Measurements from ENCODE around the gene EIF4E1B.
A peak's percentile ranks its signal among the peaks of the same experiment; 100 is the strongest.

Gene EIF4E1B

GRCh38 chr5:176671890-176672747 lies 41.6 kb downstream of the EIF4E1B start:
- H3K36me3 ChIP-seq (ENCODE audit: control insufficient read depth, insufficient read depth, low read length, severe bottlenecking), result no peaks in the 10 kb centered on the region
- H3K9me3 ChIP-seq (ENCODE audit: control insufficient read depth, low read length), result peaks cover 3% of the 10 kb centered on the region
- no peak overlapping the region for H3K4me3 ChIP-seq (ENCODE audit: low read length)
- H3K9ac ChIP-seq (ENCODE audit: low read length), result no peak overlapping the region
- H3K4me1 ChIP-seq (ENCODE audit: control insufficient read depth, insufficient read depth, low read length), result peaks cover 4% of the 10 kb centered on the region
- H3K27me3 ChIP-seq (replicated peaks; ENCODE audit: control insufficient read depth, insufficient read depth, low read length), result peaks cover 52% of the 10 kb centered on the region
- DNase-seq (ENCODE audit: low read depth), result no peak

GRCh38 chr5:176673651-176674583 lies 43.4 kb downstream of the EIF4E1B start:
- H3K4me3 ChIP-seq (ENCODE audit: low read length), result no peak overlapping the region
- no peak overlapping the region for H3K9ac ChIP-seq (ENCODE audit: low read length)
- DNase-seq (ENCODE audit: low read depth), result no peak
- H3K9me3 ChIP-seq (ENCODE audit: control insufficient read depth, low read length), result no peaks in the 10 kb centered on the region
- peaks cover 11% of the 10 kb centered on the region for H3K4me1 ChIP-seq (ENCODE audit: control insufficient read depth, insufficient read depth, low read length)
- peaks cover 46% of the 10 kb centered on the region for H3K27me3 ChIP-seq (replicated peaks; ENCODE audit: control insufficient read depth, insufficient read depth, low read length)
- H3K36me3 ChIP-seq (ENCODE audit: control insufficient read depth, insufficient read depth, low read length, severe bottlenecking), result no peaks in the 10 kb centered on the region

- Histone ChIP-seq H3K4me3 (ENCODE audit: low read length) (no peak overlapping the region), H3K27me3 (replicated peaks; ENCODE audit: control insufficient read depth, insufficient read depth, low read length) (peaks cover 46% of the 10 kb centered on the region), H3K36me3 (ENCODE audit: control insufficient read depth, insufficient read depth, low read length, severe bottlenecking) (no peaks in the 10 kb centered on the region), H3K9me3 (ENCODE audit: control insufficient read depth, low read length) (no peaks in the 10 kb centered on the region), H3K4me1 (ENCODE audit: control insufficient read depth, insufficient read depth, low read length) (peaks cover 12% of the 10 kb centered on the region), H3K9ac (ENCODE audit: low read length) (no peak overlapping the region)
- no peak for DNase-seq (ENCODE audit: low read depth)
Measured at GRCh38 chr5:176674799-176675198, 44.3 kb downstream of the EIF4E1B start.

- Histone ChIP-seq H3K36me3 (ENCODE audit: control insufficient read depth, insufficient read depth, low read length, severe bottlenecking) (no peaks in the 10 kb centered on the region), H3K9ac (ENCODE audit: low read length) (no peak overlapping the region), H3K27me3 (replicated peaks; ENCODE audit: control insufficient read depth, insufficient read depth, low read length) (peaks cover 43% of the 10 kb centered on the region), H3K4me1 (ENCODE audit: control insufficient read depth, insufficient read depth, low read length) (peaks cover 14% of the 10 kb centered on the region), H3K4me3 (ENCODE audit: low read length) (no peak overlapping the region), H3K9me3 (ENCODE audit: control insufficient read depth, low read length) (no peaks in the 10 kb centered on the region)
- DNase-seq (ENCODE audit: low read depth), result peak; percentile 16
Measured at GRCh38 chr5:176675676-176676360, 45.3 kb downstream of the EIF4E1B start.

- Histone ChIP-seq H3K9ac (ENCODE audit: low read length) (no peak overlapping the region), H3K4me3 (ENCODE audit: low read length) (no peak overlapping the region), H3K27me3 (replicated peaks; ENCODE audit: control insufficient read depth, insufficient read depth, low read length) (peaks cover 42% of the 10 kb centered on the region), H3K4me1 (ENCODE audit: control insufficient read depth, insufficient read depth, low read length) (peaks cover 14% of the 10 kb centered on the region), H3K9me3 (ENCODE audit: control insufficient read depth, low read length) (no peaks in the 10 kb centered on the region), H3K36me3 (ENCODE audit: control insufficient read depth, insufficient read depth, low read length, severe bottlenecking) (no peaks in the 10 kb centered on the region)
- peak; percentile 29 for DNase-seq (ENCODE audit: low read depth)
Measured at GRCh38 chr5:176676361-176676824, 45.9 kb downstream of the EIF4E1B start.

GRCh38 chr5:176677209-176677939 lies 46.9 kb downstream of the EIF4E1B start:
- Histone ChIP-seq H3K4me3 (ENCODE audit: low read length) (no peak overlapping the region), H3K9me3 (ENCODE audit: control insufficient read depth, low read length) (no peaks in the 10 kb centered on the region), H3K36me3 (ENCODE audit: control insufficient read depth, insufficient read depth, low read length, severe bottlenecking) (no peaks in the 10 kb centered on the region), H3K9ac (ENCODE audit: low read length) (no peak overlapping the region), H3K27me3 (replicated peaks; ENCODE audit: control insufficient read depth, insufficient read depth, low read length) (peaks cover 40% of the 10 kb centered on the region), H3K4me1 (ENCODE audit: control insufficient read depth, insufficient read depth, low read length) (peaks cover 14% of the 10 kb centered on the region)
- no peak for DNase-seq (ENCODE audit: low read depth)

GRCh38 chr5:176678584-176678983 lies 48.1 kb downstream of the EIF4E1B start:
- peaks cover 47% of the 10 kb centered on the region for H3K27me3 ChIP-seq (replicated peaks; ENCODE audit: control insufficient read depth, insufficient read depth, low read length)
- H3K9ac ChIP-seq (ENCODE audit: low read length), result no peak overlapping the region
- H3K4me1 ChIP-seq (ENCODE audit: control insufficient read depth, insufficient read depth, low read length), result peaks cover 14% of the 10 kb centered on the region
- H3K9me3 ChIP-seq (ENCODE audit: control insufficient read depth, low read length), result peaks cover 3% of the 10 kb centered on the region
- H3K36me3 ChIP-seq (ENCODE audit: control insufficient read depth, insufficient read depth, low read length, severe bottlenecking), result no peaks in the 10 kb centered on the region
- H3K4me3 ChIP-seq (ENCODE audit: low read length), result no peak overlapping the region
- DNase-seq (ENCODE audit: low read depth), result no peak

- peaks cover 55% of the 10 kb centered on the region for H3K27me3 ChIP-seq (replicated peaks; ENCODE audit: control insufficient read depth, insufficient read depth, low read length)
- H3K9ac ChIP-seq (ENCODE audit: low read length), result no peak overlapping the region
- H3K4me3 ChIP-seq (ENCODE audit: low read length), result no peak overlapping the region
- no peaks in the 10 kb centered on the region for H3K36me3 ChIP-seq (ENCODE audit: control insufficient read depth, insufficient read depth, low read length, severe bottlenecking)
- H3K9me3 ChIP-seq (ENCODE audit: control insufficient read depth, low read length), result peaks cover 4% of the 10 kb centered on the region
- H3K4me1 ChIP-seq (ENCODE audit: control insufficient read depth, insufficient read depth, low read length), result peaks cover 14% of the 10 kb centered on the region
- no peak for DNase-seq (ENCODE audit: low read depth)
Measured at GRCh38 chr5:176679365-176680225, 49.1 kb downstream of the EIF4E1B start.

GRCh38 chr5:176680226-176680563 lies 49.7 kb downstream of the EIF4E1B start:
- Histone ChIP-seq H3K27me3 (replicated peaks; ENCODE audit: control insufficient read depth, insufficient read depth, low read length) (peaks cover 55% of the 10 kb centered on the region), H3K4me3 (ENCODE audit: low read length) (no peak overlapping the region), H3K9ac (ENCODE audit: low read length) (no peak overlapping the region), H3K4me1 (ENCODE audit: control insufficient read depth, insufficient read depth, low read length) (peaks cover 14% of the 10 kb centered on the region), H3K9me3 (ENCODE audit: control insufficient read depth, low read length) (peaks cover 10% of the 10 kb centered on the region), H3K36me3 (ENCODE audit: control insufficient read depth, insufficient read depth, low read length, severe bottlenecking) (no peaks in the 10 kb centered on the region)
- no peak for DNase-seq (ENCODE audit: low read depth)

- Histone ChIP-seq H3K4me3 (ENCODE audit: low read length) (no peak overlapping the region), H3K9ac (ENCODE audit: low read length) (no peak overlapping the region), H3K36me3 (ENCODE audit: control insufficient read depth, insufficient read depth, low read length, severe bottlenecking) (no peaks in the 10 kb centered on the region), H3K4me1 (ENCODE audit: control insufficient read depth, insufficient read depth, low read length) (peaks cover 10% of the 10 kb centered on the region), H3K9me3 (ENCODE audit: control insufficient read depth, low read length) (peaks cover 19% of the 10 kb centered on the region), H3K27me3 (replicated peaks; ENCODE audit: control insufficient read depth, insufficient read depth, low read length) (peaks cover 55% of the 10 kb centered on the region)
- no peak for DNase-seq (ENCODE audit: low read depth)
Measured at GRCh38 chr5:176682016-176682531, 51.6 kb downstream of the EIF4E1B start.
